K562 (cell line): ENCODE data around the gene SEC24C. TPM values are rescaled to one million over a fixed set of nuclear protein-coding genes. Genes with fewer than 3 reads are reported as not detected.

ENCODE experiments used
- JUN ChIP-seq, 2 experiments: sonication (generic) in 1 of 2; formaldehyde crosslinking in 1 of 2; IDR thresholded peaks; 2 replicates each; pipeline versions ENCODE4 v1.6.1 to v1.8.0; 2012 to 2022; ENCODE audit warnings: borderline replicate concordance in 2 of 2, mild to moderate bottlenecking in 2 of 2, improper control_type of control experiment in 1 of 2, low read depth in 1 of 2, low read length in 1 of 2, missing genetic modification reagents in 1 of 2
- KAT2B ChIP-seq: IDR thresholded peaks from one replicate; pipeline ENCODE4 v1.6.1; 2012; ENCODE audit warnings: low read depth, mild to moderate bottlenecking, control low read depth, inconsistent platforms, low read length, moderate library complexity
- KLF13 ChIP-seq: fragments of 450-650 bp; IDR thresholded peaks from 2 replicates; pipeline ENCODE4 v1.6.1; 2016; ENCODE audit warnings: missing genetic modification characterization, low read depth, mild to moderate bottlenecking, missing compliant biosample characterization, moderate library complexity, borderline replicate concordance
- MCM3 ChIP-seq: fragments of 450-650 bp; IDR thresholded peaks from 2 replicates; pipeline ENCODE4 v1.6.1; 2016
- MYC ChIP-seq, 2 experiments: fragments of 250-450 bp in 1 of 2; sonication (Bioruptor Pico) in 1 of 2; IDR thresholded peaks; 2 replicates each; pipeline versions ENCODE4 v1.5.1 to v1.6.1; 2012 to 2021; ENCODE audit warnings: low read depth in 2 of 2, borderline replicate concordance in 1 of 2, improper control_type of control experiment in 1 of 2, low read length in 1 of 2, mild to moderate bottlenecking in 1 of 2, moderate library complexity in 1 of 2
- NCOA2 ChIP-seq, 2 experiments: fragments of 450-650 bp; IDR thresholded peaks; 2 replicates each; pipeline ENCODE4 v1.6.1; 2018; ENCODE audit warnings: mild to moderate bottlenecking in 2 of 2, moderate library complexity in 1 of 2; ENCODE audit not compliant: partially characterized antibody in 2 of 2
- NCOR1 ChIP-seq: fragments of 450-650 bp; IDR thresholded peaks from 2 replicates; pipeline ENCODE4 v1.6.1; 2016; ENCODE audit warnings: mild to moderate bottlenecking, moderate library complexity
- POLR2G ChIP-seq: fragments of 200-400 bp; formaldehyde crosslinking; IDR thresholded peaks from 2 replicates; pipeline ENCODE4 v1.6.1; 2017; ENCODE audit warnings: low read depth, mild to moderate bottlenecking, antibody characterized with exemption, low read length, moderate library complexity
- RBBP5 ChIP-seq: fragments of 200-600 bp; sonication (generic); IDR thresholded peaks from 2 replicates; pipeline ENCODE4 v1.6.1; 2012; ENCODE audit warnings: borderline replicate concordance, mild to moderate bottlenecking, low read length, control low read depth, inconsistent platforms; ENCODE audit not compliant: insufficient read depth, poor library complexity, severe bottlenecking
- SMARCC2 ChIP-seq: fragments of 450-650 bp; IDR thresholded peaks from 2 replicates; pipeline ENCODE4 v1.6.1; 2017; ENCODE audit warnings: antibody characterized with exemption, moderate library complexity, mild to moderate bottlenecking, low read depth
- ZKSCAN8 ChIP-seq: fragments of 200-800 bp; sonication (Bioruptor generic); IDR thresholded peaks from 2 replicates; pipeline ENCODE4 v1.6.1; 2016; ENCODE audit warnings: missing genetic modification characterization, missing compliant biosample characterization
- ZNF12 ChIP-seq: sonication (generic); formaldehyde crosslinking; IDR thresholded peaks from 2 replicates; pipeline ENCODE4 v1.4.0; 2020; ENCODE audit warnings: mild to moderate bottlenecking, missing genetic modification reagents
- ZNF785 ChIP-seq: fragments of 250-450 bp; sonication (Bioruptor Pico); IDR thresholded peaks from 2 replicates; pipeline ENCODE4 v1.4.0; 2020; ENCODE audit warnings: mild to moderate bottlenecking
- polyA plus RNA-seq, 8 experiments: library from polyadenylated mRNA; depleted of rRNA in 4 of 8; stranded (reverse) in 5 of 8; unstranded in 3 of 8; fragments of >200 nt; fragmentation: Nextera tagmentation in 2 of 8; fragmentation: Illumina TruSeq in 1 of 8; extraction: Ambion mirVana in 2 of 8; extraction: Trizol in 1 of 8; gene quantifications; 2 replicates each; pipeline versions ENCODE4 v1.2.1 to v1.2.3, GENCODE V29; 2011 to 2014; ENCODE audit warnings: inconsistent platforms in 1 of 8, missing spikeins in 1 of 8
- total RNA-seq, 7 experiments: library from RNA; depleted of rRNA in 6 of 7; stranded (reverse); fragments of >200 nt in 6 of 7; fragmentation: Illumina TruSeq in 2 of 7; extraction: Trizol in 2 of 7; gene quantifications; 2 replicates each; pipeline versions ENCODE4 v1.2.1 to v1.2.3, GENCODE V29; 2011 to 2021; ENCODE audit warnings: low replicate concordance in 1 of 7
- TF ChIP-seq, protein P1 (sequence below): fragments of 250-450 bp; sonication (Bioruptor Pico); IDR thresholded peaks from 2 replicates; pipeline ENCODE4 v1.5.0; 2020; ENCODE audit warnings: mild to moderate bottlenecking, borderline replicate concordance
- TF ChIP-seq, protein P2 (sequence below): sonication (generic); formaldehyde crosslinking; IDR thresholded peaks from 2 replicates; pipeline ENCODE4 v1.8.0; 2022; ENCODE audit warnings: missing genetic modification reagents, mild to moderate bottlenecking, borderline replicate concordance
- TF ChIP-seq, protein P3 (sequence below): fragments of 450-650 bp; formaldehyde crosslinking; IDR thresholded peaks from 2 replicates; pipeline ENCODE4 v1.4.0; 2022; ENCODE audit warnings: missing genetic modification characterization

The SEC24C gene
- total and polyA plus RNA-seq, 9 of the 15 experiments (the other 6 are each of a cell fraction or from before 2014, with no cell fraction given): 19.0 to 115 (median 70.5) TPM

DNA sequence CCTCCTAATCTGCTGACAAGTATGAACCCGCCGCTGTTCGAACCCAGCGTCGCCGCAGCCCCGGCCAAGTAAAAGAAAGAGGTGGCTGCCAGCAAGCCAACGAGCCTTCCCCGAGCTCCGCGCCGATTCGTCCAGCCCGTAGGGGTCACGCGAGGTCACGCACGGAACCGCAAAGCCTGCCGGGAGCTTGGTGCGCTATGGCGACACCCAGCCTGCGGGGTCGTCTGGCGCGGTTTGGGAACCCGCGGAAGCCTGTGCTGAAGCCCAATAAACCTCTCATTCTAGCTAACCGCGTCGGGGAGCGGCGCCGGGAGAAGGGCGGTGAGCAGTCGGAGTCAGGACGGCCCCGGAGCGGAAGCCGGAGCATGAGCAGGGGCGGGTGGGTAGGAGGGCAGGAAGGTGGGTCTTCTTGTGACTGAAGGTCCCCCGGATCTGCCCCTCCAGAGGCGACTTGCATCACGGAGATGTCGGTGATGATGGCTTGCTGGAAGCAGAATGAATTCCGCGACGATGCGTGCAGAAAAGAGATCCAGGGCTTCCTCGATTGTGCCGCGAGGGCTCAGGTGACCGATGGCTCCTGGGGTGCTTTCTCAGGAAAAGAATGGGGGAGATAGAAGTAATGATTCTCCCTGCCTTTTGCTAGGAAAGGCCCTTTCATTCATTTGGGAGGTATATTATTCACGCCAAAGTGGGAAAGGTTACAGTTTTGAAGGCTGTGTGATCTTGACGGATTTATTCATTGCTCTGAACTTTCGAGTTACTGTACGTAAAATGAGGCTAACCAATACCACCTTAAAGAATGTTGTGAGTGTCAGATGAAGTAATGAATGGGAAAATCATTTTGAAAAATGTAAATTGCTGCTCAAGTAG is 37.9 kb downstream of the SEC24C start, which contains the start of gene CHCHD1 (continued):
- TF ChIP-seq RBBP5 (peak; percentile 99), NCOR1 (peak; percentile 44), JUN (IDR thresholded peaks at IDR 0.05; ENCODE audit: borderline replicate concordance, low read depth, low read length) (no peak; the same call in 1 of the 2 replicates), JUN (CRISPR knock-in tag; IDR thresholded peaks at IDR 0.05; ENCODE audit: borderline replicate concordance) (no peak), ZNF785 (CRISPR knock-in tag) (no peak), KAT2B (no peak), POLR2G (peak; percentile 99), NCOA2 (IDR thresholded peaks at IDR 0.05; ENCODE audit: partially characterized antibody in 2 of 2) (no peak), MCM3 (no peak), MYC (IDR thresholded peaks at IDR 0.05; ENCODE audit: low read depth, low read length) (peak; percentile 82), MYC (CRISPR knock-in tag; IDR thresholded peaks at IDR 0.05; ENCODE audit: borderline replicate concordance, low read depth) (0 out of 2 replicates have a peak, but pooled peaks have one; percentile 63), ZKSCAN8 (CRISPR knock-in tag) (no peak), ZNF12 (peak; percentile 87), SMARCC2 (no peak), KLF13 (tag) (no peak)
- TF ChIP-seq, protein P1, sequence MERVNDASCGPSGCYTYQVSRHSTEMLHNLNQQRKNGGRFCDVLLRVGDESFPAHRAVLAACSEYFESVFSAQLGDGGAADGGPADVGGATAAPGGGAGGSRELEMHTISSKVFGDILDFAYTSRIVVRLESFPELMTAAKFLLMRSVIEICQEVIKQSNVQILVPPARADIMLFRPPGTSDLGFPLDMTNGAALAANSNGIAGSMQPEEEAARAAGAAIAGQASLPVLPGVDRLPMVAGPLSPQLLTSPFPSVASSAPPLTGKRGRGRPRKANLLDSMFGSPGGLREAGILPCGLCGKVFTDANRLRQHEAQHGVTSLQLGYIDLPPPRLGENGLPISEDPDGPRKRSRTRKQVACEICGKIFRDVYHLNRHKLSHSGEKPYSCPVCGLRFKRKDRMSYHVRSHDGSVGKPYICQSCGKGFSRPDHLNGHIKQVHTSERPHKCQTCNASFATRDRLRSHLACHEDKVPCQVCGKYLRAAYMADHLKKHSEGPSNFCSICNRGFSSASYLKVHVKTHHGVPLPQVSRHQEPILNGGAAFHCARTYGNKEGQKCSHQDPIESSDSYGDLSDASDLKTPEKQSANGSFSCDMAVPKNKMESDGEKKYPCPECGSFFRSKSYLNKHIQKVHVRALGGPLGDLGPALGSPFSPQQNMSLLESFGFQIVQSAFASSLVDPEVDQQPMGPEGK (CRISPR knock-in tag): no peak
- TF ChIP-seq, protein P2, sequence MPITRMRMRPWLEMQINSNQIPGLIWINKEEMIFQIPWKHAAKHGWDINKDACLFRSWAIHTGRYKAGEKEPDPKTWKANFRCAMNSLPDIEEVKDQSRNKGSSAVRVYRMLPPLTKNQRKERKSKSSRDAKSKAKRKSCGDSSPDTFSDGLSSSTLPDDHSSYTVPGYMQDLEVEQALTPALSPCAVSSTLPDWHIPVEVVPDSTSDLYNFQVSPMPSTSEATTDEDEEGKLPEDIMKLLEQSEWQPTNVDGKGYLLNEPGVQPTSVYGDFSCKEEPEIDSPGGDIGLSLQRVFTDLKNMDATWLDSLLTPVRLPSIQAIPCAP (CRISPR knock-in tag): no peak
- TF ChIP-seq, protein P3, sequence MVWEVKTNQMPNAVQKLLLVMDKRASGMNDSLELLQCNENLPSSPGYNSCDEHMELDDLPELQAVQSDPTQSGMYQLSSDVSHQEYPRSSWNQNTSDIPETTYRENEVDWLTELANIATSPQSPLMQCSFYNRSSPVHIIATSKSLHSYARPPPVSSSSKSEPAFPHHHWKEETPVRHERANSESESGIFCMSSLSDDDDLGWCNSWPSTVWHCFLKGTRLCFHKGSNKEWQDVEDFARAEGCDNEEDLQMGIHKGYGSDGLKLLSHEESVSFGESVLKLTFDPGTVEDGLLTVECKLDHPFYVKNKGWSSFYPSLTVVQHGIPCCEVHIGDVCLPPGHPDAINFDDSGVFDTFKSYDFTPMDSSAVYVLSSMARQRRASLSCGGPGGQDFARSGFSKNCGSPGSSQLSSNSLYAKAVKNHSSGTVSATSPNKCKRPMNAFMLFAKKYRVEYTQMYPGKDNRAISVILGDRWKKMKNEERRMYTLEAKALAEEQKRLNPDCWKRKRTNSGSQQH (CRISPR knock-in tag): no peak
